NCI-H524 treated with DMSO at 0.1 percent for 48 hours (cell line): ENCODE measurements around the gene STYX.
"Not testable (repeated sequence)": the region's sequence is repeated elsewhere in the genome, so short reads cannot be mapped to it uniquely, and the experiment has no call there.

Experiments
- DNase-seq: peaks from one replicate; lab custom pipeline; 2025; lab: John Stamatoyannopoulos, UW

STYX gene

GRCh38 chr14:52727509-52727908 is 2.5 kb upstream of the STYX start:
- DNase-seq: not testable (repeated sequence)

GRCh38 chr14:52729035-52729434 is 931 bp upstream of the STYX start:
- not testable (repeated sequence) for DNase-seq

GRCh38 chr14:52729585-52729924 is 411 bp upstream of the STYX start:
- no peak for DNase-seq

GRCh38 chr14:52730709-52731111 is 744 bp downstream of the STYX start:
- no peak for DNase-seq

- DNase-seq: no peak
Measured at GRCh38 chr14:52733824-52734223, 3.9 kb downstream of the STYX start.

GRCh38 chr14:52735921-52736489 is 6.0 kb downstream of the STYX start:
- DNase-seq: no peak

- no peak for DNase-seq
Measured at GRCh38 chr14:52738409-52738808, 8.4 kb downstream of the STYX start.

- DNase-seq: no peak
Measured at GRCh38 chr14:52740751-52741150, 10.8 kb downstream of the STYX start.

- DNase-seq: no peak
Measured at GRCh38 chr14:52741865-52742264, 11.9 kb downstream of the STYX start.

GRCh38 chr14:52748647-52749292 is 18.8 kb downstream of the STYX start:
- no peak for DNase-seq

- DNase-seq: no peak
Measured at GRCh38 chr14:52755607-52756316, 25.8 kb downstream of the STYX start.

GRCh38 chr14:52759145-52759544 is 29.2 kb downstream of the STYX start:
- DNase-seq: no peak

- not testable (repeated sequence) for DNase-seq
Measured at GRCh38 chr14:52762923-52763322, 33.0 kb downstream of the STYX start.

- DNase-seq: no peak
Measured at GRCh38 chr14:52767058-52767833, 37.3 kb downstream of the STYX start.

- DNase-seq: no peak
Measured at GRCh38 chr14:52769887-52770286, 39.9 kb downstream of the STYX start.

GRCh38 chr14:52776816-52777215 is 46.9 kb downstream of the STYX start:
- DNase-seq: no peak

GRCh38 chr14:52778702-52779101 is 48.7 kb downstream of the STYX start:
- DNase-seq: no peak

- DNase-seq: no peak
Measured at GRCh38 chr14:52780893-52781292, 50.9 kb downstream of the STYX start.

GRCh38 chr14:52781629-52782028 is 51.7 kb downstream of the STYX start:
- no peak for DNase-seq

- no peak for DNase-seq
Measured at GRCh38 chr14:52783206-52783605, 53.2 kb downstream of the STYX start.

- DNase-seq: no peak
Measured at GRCh38 chr14:52786887-52787286, 56.9 kb downstream of the STYX start.

- DNase-seq: no peak
Measured at GRCh38 chr14:52789118-52789517, 59.2 kb downstream of the STYX start.
